Measurements from ENCODE around the gene PPP1R7.

The PPP1R7 gene

GRCh38 chr2:241139531-241140444 is 10.5 kb upstream of the PPP1R7 start:
- no peak for DNase-seq (ENCODE audit: low read depth in 2 of 2)

GRCh38 chr2:241140445-241140840 is 9.8 kb upstream of the PPP1R7 start:
- DNase-seq (ENCODE audit: low read depth in 2 of 2) = no peak

- DNase-seq (ENCODE audit: low read depth in 2 of 2) = no peak
Measured at GRCh38 chr2:241141214-241141770, 9.0 kb upstream of the PPP1R7 start.

GRCh38 chr2:241142063-241142462 is 8.2 kb upstream of the PPP1R7 start:
- DNase-seq (ENCODE audit: low read depth in 2 of 2) = no peak

GRCh38 chr2:241142593-241142992 is 7.7 kb upstream of the PPP1R7 start:
- no peak for DNase-seq (ENCODE audit: low read depth in 2 of 2)

- no peak for DNase-seq (ENCODE audit: low read depth in 2 of 2)
Measured at GRCh38 chr2:241146286-241146685, 4.0 kb upstream of the PPP1R7 start.

GRCh38 chr2:241147336-241147735 is 2.9 kb upstream of the PPP1R7 start:
- DNase-seq (ENCODE audit: low read depth in 2 of 2) = no peak

- DNase-seq (ENCODE audit: low read depth in 2 of 2) = no peak
Measured at GRCh38 chr2:241148239-241148638, 2.0 kb upstream of the PPP1R7 start.

- DNase-seq (ENCODE audit: low read depth in 2 of 2) = peak; percentile 85 to 94
Measured at GRCh38 chr2:241148891-241149674, 1.2 kb upstream of the PPP1R7 start, which contains the start of gene PASK. TSS of gene PASK (minus strand) at chr2:241149472. CDS start at chr2:241143032, 6,440 bp downstream.

- DNase-seq (ENCODE audit: low read depth in 2 of 2) = no peak
Measured at GRCh38 chr2:241149675-241149924, 667 bp upstream of the PPP1R7 start.

GRCh38 chr2:241150660-241151530 is 628 bp downstream of the PPP1R7 start:
- no peak for DNase-seq (ENCODE audit: low read depth in 2 of 2)

- no peak for DNase-seq (ENCODE audit: low read depth in 2 of 2)
Measured at GRCh38 chr2:241151934-241152660, 1.8 kb downstream of the PPP1R7 start.

GRCh38 chr2:241153616-241154015 is 3.3 kb downstream of the PPP1R7 start:
- DNase-seq (ENCODE audit: low read depth in 2 of 2) = no peak

GRCh38 chr2:241154915-241155314 is 4.6 kb downstream of the PPP1R7 start:
- DNase-seq (ENCODE audit: low read depth in 2 of 2) = peak in 1 of 2 donors; percentile 29

GRCh38 chr2:241155936-241156335 is 5.7 kb downstream of the PPP1R7 start:
- no peak for DNase-seq (ENCODE audit: low read depth in 2 of 2)

- no peak for DNase-seq (ENCODE audit: low read depth in 2 of 2)
Measured at GRCh38 chr2:241156971-241157441, 6.7 kb downstream of the PPP1R7 start.

- no peak for DNase-seq (ENCODE audit: low read depth in 2 of 2)
Measured at GRCh38 chr2:241157841-241158545, 7.7 kb downstream of the PPP1R7 start.

GRCh38 chr2:241158546-241158900 is 8.3 kb downstream of the PPP1R7 start:
- no peak for DNase-seq (ENCODE audit: low read depth in 2 of 2)

GRCh38 chr2:241159116-241159515 is 8.8 kb downstream of the PPP1R7 start:
- no peak for DNase-seq (ENCODE audit: low read depth in 2 of 2)

GRCh38 chr2:241160318-241160717 is 10.1 kb downstream of the PPP1R7 start:
- DNase-seq (ENCODE audit: low read depth in 2 of 2) = no peak

Data from stimulated activated CD8-positive, alpha-beta memory T cell treated with anti-CD3 and anti-CD28 coated beads, Interleukin-2, amount 100 ng/mL, for 48 hours (primary cell).